ENCODE data around the gene MKX.

Gene MKX

DNA sequence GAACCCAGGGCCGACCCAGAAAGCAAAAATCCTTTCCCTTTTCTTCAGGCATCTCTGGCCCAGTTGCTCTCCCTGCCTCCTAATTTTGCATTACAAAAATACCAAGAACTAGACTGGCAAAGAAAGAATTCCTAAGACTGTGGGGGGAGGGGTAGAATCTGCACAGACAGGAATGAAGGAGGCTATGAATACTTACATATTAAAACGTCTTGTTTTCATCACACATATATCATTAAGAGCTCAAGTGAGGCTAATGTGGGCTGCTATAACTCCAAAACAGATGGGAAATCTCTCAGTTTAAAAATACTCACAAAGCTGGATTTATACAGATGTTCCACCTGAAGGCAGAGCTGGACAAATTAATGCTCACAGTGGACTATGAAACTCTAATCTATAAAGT lies 29.2 kb upstream of the MKX start:
- no peak for DNase-seq
- H3K4me3 ChIP-seq (ENCODE audit: low read depth, low read length): no peak overlapping the region
- no peaks in the 10 kb centered on the region for H3K4me1 ChIP-seq
- no peaks in the 10 kb centered on the region for H3K27me3 ChIP-seq
- H3K9me3 ChIP-seq: no peaks in the 10 kb centered on the region
- H3K36me3 ChIP-seq: no peaks in the 10 kb centered on the region
- TF ChIP-seq, protein P1, sequence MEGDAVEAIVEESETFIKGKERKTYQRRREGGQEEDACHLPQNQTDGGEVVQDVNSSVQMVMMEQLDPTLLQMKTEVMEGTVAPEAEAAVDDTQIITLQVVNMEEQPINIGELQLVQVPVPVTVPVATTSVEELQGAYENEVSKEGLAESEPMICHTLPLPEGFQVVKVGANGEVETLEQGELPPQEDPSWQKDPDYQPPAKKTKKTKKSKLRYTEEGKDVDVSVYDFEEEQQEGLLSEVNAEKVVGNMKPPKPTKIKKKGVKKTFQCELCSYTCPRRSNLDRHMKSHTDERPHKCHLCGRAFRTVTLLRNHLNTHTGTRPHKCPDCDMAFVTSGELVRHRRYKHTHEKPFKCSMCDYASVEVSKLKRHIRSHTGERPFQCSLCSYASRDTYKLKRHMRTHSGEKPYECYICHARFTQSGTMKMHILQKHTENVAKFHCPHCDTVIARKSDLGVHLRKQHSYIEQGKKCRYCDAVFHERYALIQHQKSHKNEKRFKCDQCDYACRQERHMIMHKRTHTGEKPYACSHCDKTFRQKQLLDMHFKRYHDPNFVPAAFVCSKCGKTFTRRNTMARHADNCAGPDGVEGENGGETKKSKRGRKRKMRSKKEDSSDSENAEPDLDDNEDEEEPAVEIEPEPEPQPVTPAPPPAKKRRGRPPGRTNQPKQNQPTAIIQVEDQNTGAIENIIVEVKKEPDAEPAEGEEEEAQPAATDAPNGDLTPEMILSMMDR (IDR thresholded peaks at IDR 0.05; ENCODE audit: low read depth, low read length): no peak

GRCh38 chr10:27771231-27771630 lies 25.6 kb upstream of the MKX start:
- H3K4me1 ChIP-seq: no peaks in the 10 kb centered on the region
- H3K4me3 ChIP-seq (ENCODE audit: low read depth, low read length): no peak overlapping the region
- H3K27me3 ChIP-seq: no peaks in the 10 kb centered on the region
- TF ChIP-seq, protein P1 (IDR thresholded peaks at IDR 0.05; ENCODE audit: low read depth, low read length): no peak
- no peaks in the 10 kb centered on the region for H3K9me3 ChIP-seq
- no peaks in the 10 kb centered on the region for H3K36me3 ChIP-seq
- DNase-seq: no peak

GRCh38 chr10:27770181-27770580 lies 24.6 kb upstream of the MKX start:
- Histone ChIP-seq H3K4me1 (no peaks in the 10 kb centered on the region), H3K27me3 (no peaks in the 10 kb centered on the region)

GRCh38 chr10:27760867-27761266 lies 15.2 kb upstream of the MKX start:
- no peaks in the 10 kb centered on the region for H3K9me3 ChIP-seq
- TF ChIP-seq, protein P1 (IDR thresholded peaks at IDR 0.05; ENCODE audit: low read depth, low read length): no peak
- H3K36me3 ChIP-seq: no peaks in the 10 kb centered on the region
- no peaks in the 10 kb centered on the region for H3K27me3 ChIP-seq
- H3K4me3 ChIP-seq (ENCODE audit: low read depth, low read length): no peak overlapping the region
- H3K4me1 ChIP-seq: no peaks in the 10 kb centered on the region
- no peak for DNase-seq

More at GRCh38 chr10:27770181-27770580, 24.6 kb upstream of the MKX start:
- Histone ChIP-seq H3K36me3 (no peaks in the 10 kb centered on the region), H3K9me3 (no peaks in the 10 kb centered on the region), H3K4me3 (ENCODE audit: low read depth, low read length) (no peak overlapping the region)
- DNase-seq: no peak
- TF ChIP-seq, protein P1 (IDR thresholded peaks at IDR 0.05; ENCODE audit: low read depth, low read length): no peak

- no peaks in the 10 kb centered on the region for H3K9me3 ChIP-seq
- H3K4me3 ChIP-seq (ENCODE audit: low read depth, low read length): no peak overlapping the region
- H3K4me1 ChIP-seq: no peaks in the 10 kb centered on the region
- TF ChIP-seq, protein P1 (IDR thresholded peaks at IDR 0.05; ENCODE audit: low read depth, low read length): no peak
- H3K27me3 ChIP-seq: no peaks in the 10 kb centered on the region
- DNase-seq: no peak
- no peaks in the 10 kb centered on the region for H3K36me3 ChIP-seq
These were observed 14.1 kb upstream of the MKX start for GRCh38 chr10:27759483-27760272.

DNA sequence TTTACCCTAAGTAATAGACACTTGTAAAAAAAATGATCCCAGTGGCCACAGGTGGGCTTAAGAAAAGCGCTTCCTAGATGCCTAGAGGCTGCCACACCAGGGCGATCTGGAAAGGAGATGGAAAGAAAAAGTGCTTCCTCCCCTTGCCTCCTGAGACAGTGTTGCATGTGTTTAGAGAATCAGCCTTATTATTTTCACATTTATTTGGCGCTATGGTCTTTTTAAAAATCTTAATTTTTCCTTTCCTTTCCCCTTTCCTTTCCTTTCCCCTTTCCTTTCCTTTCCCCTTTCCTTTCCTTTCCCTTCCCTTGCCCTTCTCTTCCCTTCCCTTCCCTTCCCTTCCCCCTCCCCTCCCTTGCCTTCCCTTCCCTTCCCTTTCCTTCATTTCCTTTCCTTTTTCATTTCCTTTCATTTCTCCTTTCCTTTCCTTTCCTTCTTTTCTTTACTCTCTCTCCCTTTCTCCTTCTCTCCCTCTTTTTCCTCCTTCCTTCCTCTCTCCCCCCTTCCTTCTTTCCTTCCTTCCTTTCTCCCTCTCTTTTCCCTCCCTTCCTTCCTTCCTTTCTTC lies 7.1 kb upstream of the MKX start:
- TF ChIP-seq, protein P1 (IDR thresholded peaks at IDR 0.05; ENCODE audit: low read depth, low read length): no peak
- Histone ChIP-seq H3K36me3 (no peaks in the 10 kb centered on the region), H3K9me3 (no peaks in the 10 kb centered on the region), H3K4me1 (no peaks in the 10 kb centered on the region), H3K4me3 (ENCODE audit: low read depth, low read length) (no peak overlapping the region), H3K27me3 (peaks cover 11% of the 10 kb centered on the region)
- DNase-seq: no peak
